ENCODE results near the gene DCAF4L1.

DCAF4L1 gene, protein sequence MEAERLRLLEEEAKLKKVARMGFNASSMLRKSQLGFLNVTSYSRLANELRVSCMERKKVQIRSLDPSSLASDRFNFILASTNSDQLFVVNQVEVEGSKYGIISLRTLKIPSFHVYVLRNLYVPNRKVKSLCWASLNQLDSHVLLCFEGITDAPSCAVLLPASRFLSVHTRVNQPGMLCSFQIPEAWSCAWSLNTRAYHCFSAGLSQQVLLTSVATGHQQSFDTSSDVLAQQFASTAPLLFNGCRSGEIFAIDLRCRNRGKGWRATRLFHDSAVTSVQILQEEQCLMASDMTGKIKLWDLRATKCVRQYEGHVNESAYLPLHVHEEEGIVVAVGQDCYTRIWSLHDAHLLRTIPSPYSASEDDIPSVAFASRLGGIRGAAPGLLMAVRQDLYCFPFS

DNA sequence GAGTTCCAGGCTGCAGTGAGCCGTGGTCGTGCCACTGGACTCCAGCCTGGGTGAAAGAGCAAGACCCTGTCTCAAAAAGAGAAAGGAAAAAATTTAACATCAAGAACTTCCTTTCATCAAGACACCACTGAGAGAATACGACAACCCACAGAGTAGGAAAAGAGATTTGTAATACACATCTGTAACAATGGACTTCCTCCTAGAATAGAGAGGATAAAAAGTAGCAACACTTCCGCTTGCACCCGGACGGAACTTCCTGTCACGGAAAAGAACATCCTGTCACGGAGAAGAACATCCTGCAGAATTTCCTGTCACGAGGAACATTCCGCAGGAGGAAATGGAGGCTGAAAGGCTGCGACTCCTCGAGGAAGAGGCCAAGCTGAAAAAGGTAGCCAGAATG lies at the start of gene DCAF4L1:
DCAF4L1 (plus strand) TSS at position 301 of the 400 bp plus-strand sequence; CDS start at position 338, 37 bp downstream.
- DNase-seq: no peak

DNA sequence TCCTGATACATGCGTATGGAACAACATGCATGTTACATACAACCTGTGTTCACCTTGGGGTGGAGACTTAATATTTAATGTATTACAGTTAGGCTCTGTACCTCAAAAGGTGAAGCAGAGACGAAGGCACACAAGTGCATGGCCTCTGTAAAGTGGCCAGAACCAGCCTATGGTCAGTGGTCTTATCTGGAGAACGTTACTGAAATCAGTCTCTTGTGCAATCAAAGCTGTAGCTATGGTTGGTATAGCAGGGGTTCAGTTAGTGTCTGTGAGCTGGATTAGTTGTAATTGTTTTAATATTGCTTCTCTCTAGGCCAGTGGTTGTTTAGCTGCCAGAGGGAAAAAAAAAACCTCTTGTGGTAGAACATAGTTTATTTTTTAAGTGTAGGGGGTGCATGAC lies 48.6 kb upstream of the DCAF4L1 start:
- DNase-seq: no peak

GRCh38 chr4:41933997-41934503 lies 47.5 kb upstream of the DCAF4L1 start:
- no peak for DNase-seq

- DNase-seq: no peak
Measured at GRCh38 chr4:41934514-41934900, 47.0 kb upstream of the DCAF4L1 start.

DNA sequence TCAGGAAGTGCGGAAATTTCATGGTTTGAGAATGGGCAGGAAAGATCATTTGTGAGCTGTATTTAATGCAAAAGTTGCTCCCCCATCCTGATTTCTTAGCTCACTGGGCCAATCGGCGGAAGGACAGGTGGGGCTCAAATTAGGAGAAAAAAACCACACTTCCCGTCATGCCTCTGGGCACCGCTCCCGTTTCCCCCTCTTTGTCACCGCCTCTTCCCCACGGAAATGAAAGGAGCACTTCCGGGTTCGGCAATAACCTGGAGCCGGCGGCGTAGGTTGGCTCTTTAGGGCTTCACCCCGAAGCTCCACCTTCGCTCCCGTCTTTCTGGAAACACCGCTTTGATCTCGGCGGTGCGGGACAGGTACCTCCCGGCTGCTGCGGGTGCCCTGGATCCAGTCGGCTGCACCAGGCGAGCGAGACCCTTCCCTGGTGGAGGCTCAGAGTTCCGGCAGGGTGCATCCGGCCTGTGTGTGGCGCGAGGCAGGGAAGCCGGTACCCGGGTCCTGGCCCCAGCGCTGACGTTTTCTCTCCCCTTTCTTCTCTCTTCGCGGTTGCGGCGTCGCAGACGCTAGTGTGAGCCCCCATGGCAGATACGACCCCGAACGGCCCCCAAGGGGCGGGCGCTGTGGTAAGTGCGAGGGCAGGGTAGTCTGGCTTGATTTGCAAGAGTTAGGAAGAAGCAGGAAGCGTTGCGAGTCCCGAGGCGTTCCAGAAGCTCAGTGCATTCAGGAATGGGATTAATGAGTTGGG lies 46.5 kb upstream of the DCAF4L1 start, which contains the start of gene TMEM33:
TMEM33 (plus strand) TSS at position 529 of the 751 bp plus-strand sequence; CDS start at position 585, 56 bp downstream.
- DNase-seq: peak; percentile 92

DNA sequence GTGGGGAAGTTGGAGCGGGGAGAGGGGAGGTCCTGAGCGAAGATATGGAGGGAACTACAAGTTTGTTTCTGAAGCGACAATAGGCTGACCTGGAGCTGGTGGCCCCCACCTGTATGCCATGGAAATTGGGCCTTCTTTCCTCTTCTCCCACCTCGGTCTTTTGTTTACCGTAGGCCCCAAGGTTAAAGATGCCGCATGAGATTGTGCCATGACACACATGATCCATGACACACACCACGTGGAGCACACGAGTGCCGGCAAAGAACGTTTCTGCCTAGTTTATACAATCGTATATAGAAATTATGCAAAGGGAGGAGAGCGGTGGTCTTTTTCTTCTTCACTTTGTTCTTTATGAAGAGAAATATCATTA lies 45.9 kb upstream of the DCAF4L1 start:
- DNase-seq: peak; percentile 70

GRCh38 chr4:41939016-41939626 lies 42.4 kb upstream of the DCAF4L1 start:
- no peak for DNase-seq

GRCh38 chr4:41940834-41941233 lies 40.7 kb upstream of the DCAF4L1 start:
- DNase-seq: no peak

- DNase-seq: no peak
Measured at GRCh38 chr4:41943506-41943905, 38.0 kb upstream of the DCAF4L1 start.

- DNase-seq: no peak
Measured at GRCh38 chr4:41944089-41944488, 37.5 kb upstream of the DCAF4L1 start.

DNA sequence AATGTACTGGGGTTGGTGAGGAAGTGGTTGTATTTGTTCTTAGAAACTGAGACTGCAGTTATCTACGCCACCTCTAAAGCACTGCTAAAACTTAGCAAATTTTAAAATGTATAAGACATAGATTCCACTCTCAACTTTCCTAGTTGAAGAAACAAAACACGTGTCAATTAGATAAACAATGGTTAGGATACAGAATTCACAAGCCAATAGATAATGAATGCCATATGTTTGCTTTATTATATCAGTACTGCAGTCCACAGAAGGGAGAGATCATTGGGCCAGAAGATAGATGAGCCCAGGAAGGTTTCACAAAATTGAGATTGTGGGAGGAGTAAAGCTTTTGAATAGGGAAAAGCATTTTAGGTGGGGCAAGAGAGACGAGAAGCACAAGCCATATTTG lies 32.0 kb upstream of the DCAF4L1 start:
- DNase-seq: no peak

- DNase-seq: no peak
Measured at GRCh38 chr4:41957634-41958033, 23.9 kb upstream of the DCAF4L1 start.

- no peak for DNase-seq
Measured at GRCh38 chr4:41963105-41963504, 18.5 kb upstream of the DCAF4L1 start.

- DNase-seq: no peak
Measured at GRCh38 chr4:41964401-41964800, 17.2 kb upstream of the DCAF4L1 start.

- no peak for DNase-seq
Measured at GRCh38 chr4:41967392-41967791, 14.2 kb upstream of the DCAF4L1 start.

DNA sequence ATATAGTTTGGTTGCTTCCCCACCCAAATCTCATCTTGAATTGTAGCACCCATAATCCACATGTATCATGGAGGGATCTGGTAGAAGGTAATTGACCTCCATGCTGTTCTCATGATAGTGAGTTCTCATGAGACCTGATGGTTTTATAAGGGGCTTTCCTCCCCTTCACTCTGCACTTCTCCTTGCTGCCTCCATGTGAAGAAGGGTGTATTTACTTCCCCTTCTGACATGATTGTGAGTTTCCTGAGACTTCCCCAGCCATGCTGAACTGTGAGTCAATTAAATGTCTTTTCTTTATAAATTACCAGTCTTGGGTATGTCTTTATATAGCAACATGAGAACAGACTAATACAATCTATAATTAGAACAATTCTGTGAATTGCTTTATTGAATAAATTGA lies 11.9 kb upstream of the DCAF4L1 start:
- no peak for DNase-seq

- DNase-seq: no peak
Measured at GRCh38 chr4:41975341-41975740, 6.2 kb upstream of the DCAF4L1 start.

DNA sequence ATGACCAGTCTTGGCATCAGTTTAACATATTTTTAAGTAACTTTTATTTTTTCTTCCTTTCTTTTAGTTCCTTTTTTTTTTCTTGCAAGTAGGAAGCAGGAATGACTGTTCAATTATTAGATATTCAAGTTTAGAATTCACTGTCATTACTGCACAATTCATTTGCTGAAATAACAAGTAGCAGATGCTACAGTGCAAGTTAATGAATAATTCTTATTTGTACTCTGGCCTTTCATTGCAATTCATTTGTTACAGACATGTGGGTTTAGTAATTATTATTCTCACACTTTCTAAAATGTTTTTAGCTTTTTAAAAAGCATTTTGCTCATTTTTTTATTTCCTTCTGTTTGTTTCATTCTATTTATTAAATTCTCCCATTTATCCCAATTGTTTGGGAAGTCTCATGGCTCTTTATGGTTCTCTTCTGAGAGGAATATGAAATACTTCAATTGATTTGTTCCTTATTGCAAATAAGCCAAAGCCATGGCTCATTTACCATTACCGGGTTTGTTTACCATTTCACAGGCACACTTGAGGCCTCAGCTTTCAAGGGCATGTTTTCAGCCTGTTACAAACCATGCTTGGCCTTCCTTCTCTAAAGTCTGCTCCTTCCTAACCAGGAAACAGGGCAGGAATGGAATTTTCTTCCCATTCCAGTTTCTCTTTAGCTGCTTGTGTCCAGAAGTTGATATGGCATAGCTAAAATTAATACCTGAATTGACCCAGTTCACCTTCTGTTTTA lies 4.6 kb upstream of the DCAF4L1 start:
- DNase-seq: no peak

- no peak for DNase-seq
Measured at GRCh38 chr4:41977709-41978108, 3.8 kb upstream of the DCAF4L1 start.

DNA sequence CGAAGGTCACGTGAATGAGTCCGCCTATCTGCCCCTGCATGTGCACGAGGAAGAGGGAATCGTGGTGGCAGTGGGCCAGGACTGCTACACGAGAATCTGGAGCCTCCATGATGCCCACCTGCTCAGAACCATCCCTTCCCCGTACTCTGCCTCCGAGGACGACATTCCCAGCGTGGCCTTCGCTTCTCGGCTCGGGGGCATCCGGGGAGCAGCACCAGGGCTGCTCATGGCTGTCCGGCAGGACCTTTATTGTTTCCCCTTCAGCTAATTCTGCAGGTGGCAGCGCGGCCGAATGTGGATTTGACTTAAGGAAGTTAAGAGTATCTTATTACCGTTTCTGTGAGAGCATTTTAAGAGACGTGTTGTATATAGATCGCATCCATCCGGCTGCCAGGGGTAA lies 1.2 kb downstream of the DCAF4L1 start:
- no peak for DNase-seq

GRCh38 chr4:41985151-41985550 lies 3.6 kb downstream of the DCAF4L1 start:
- no peak for DNase-seq

- DNase-seq: no peak
Measured at GRCh38 chr4:41989994-41990364, 8.4 kb downstream of the DCAF4L1 start.

Data from activated effector memory CD4-positive, alpha-beta T cell treated with anti-CD3 and anti-CD28 coated beads, Interleukin-2, amount 50 U/mL, for 16 hours (primary cell).